SK-N-MC (cell line): ENCODE results near the gene GTF3C1.

Experiments
- EZH2 ChIP-seq: fragments of 200-600 bp; sonication (generic); IDR thresholded peaks from one replicate; pipeline ENCODE4 v1.6.1; 2017; ENCODE audit warnings: antibody characterized with exemption
- FOXP2 ChIP-seq: optimal IDR thresholded peaks from 2 replicates; pipeline ENCODE3; 2011; ENCODE audit warnings: mild to moderate bottlenecking, moderate library complexity; ENCODE audit not compliant: insufficient read depth; ENCODE audit errors: extremely low read length, control extremely low read depth
- POLR2AphosphoS5 ChIP-seq: IDR thresholded peaks from 2 replicates; pipeline ENCODE4 v1.6.1; 2012; ENCODE audit warnings: mild to moderate bottlenecking, low read depth, low read length, borderline replicate concordance

GRCh38 chr16:27571433-27572326 lies 22.0 kb upstream of the GTF3C1 start:
- TF ChIP-seq EZH2 (no peak), POLR2AphosphoS5 (no peak), FOXP2 (no peak)
